GM12873 (cell line): ENCODE results near the gene CDHR2.

Experiments used
- CTCF ChIP-seq: IDR thresholded peaks from 2 replicates; pipeline ENCODE4 v1.5.1; 2012; ENCODE audit warnings: low read depth, mild to moderate bottlenecking, moderate library complexity, low read length, control low read depth; ENCODE audit not compliant: insufficient read depth; ENCODE audit errors: missing control alignments

The CDHR2 gene

GRCh38 chr5:176533894-176534611 is 15.1 kb upstream of the CDHR2 start:
- peak; percentile 19 for TF ChIP-seq CTCF

- TF ChIP-seq CTCF = no peak
These were observed 14.5 kb upstream of the CDHR2 start for GRCh38 chr5:176534640-176535039.

- TF ChIP-seq CTCF = no peak
These were observed 14.0 kb upstream of the CDHR2 start for GRCh38 chr5:176535101-176535663.

DNA sequence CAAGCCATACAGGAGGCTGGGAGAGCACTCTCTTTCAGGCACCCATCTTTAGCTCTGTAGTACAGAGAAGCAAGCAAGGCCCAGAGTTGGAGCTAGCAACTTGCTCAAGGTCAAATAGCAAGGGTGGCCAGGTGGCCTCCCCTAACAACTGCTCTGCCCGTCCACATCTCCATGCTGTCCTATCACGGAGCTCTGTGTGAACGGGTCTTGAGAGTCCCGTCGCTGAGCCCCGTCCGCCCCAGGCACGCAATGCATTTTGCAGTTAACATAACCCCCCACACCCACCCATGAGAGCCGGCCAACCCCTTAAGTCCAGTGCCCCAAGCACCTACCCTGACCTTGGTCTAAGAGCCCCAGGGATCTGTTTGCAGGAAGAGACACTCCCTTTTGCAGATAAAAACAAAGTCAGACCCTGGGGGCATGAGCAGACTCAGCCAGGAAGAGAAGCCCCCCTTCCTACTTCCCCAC is 13.4 kb upstream of the CDHR2 start:
- no peak for TF ChIP-seq CTCF

DNA sequence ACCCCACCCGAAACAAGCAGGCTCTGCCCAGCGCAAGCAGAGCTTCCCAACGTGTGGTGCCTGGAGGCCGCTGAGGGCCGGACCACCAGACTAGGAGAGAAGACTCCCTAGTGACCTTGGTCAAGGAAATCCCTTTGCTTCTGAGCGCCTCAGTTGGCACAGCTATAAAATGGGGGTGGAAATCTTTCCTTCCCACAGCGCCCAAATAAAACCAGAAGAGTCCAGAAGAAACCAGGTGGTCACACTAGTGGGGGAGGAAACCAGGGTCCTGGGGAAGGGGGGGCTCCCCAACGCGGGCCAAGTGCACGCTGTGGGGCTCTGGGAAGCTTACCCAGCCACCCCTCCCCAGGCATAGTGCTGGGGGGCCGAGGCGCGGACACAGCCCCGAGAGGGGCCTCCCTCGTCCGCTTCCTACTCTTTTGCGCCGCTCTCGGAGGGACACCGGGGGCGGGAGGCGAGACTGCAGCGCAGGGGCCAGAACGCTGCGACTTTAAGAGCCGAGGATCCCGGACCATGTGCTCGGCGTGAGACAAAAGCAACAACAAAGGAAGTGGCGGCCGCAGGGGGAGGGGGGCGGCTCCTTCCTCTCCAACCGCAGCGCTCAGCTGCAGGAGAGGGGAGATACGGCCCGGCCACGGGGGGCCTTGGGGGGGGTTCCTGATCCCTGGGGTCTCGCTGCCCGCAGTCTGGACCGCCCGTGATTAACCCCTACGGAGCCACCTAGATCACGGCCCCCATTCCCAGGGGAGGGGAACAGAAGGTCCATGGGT is 12.8 kb upstream of the CDHR2 start:
- TF ChIP-seq CTCF = no peak

- no peak for TF ChIP-seq CTCF
These were observed 12.1 kb upstream of the CDHR2 start, which contains the start of gene RNF44 for GRCh38 chr5:176536902-176537553. Gene RNF44, minus strand, starts transcription at chr5:176537402. Its CDS starts 4,930 bp downstream, at chr5:176532472.
